PFSK-1 (cell line): ENCODE measurements around the gene MYRFL.

Source experiments
- FOXP2 ChIP-seq: optimal IDR thresholded peaks from 2 replicates; pipeline ENCODE3; 2011; ENCODE audit warnings: borderline replicate concordance, control low read depth, inconsistent platforms; ENCODE audit not compliant: insufficient read depth; ENCODE audit errors: extremely low read length, extremely low read depth
- POLR2AphosphoS5 ChIP-seq: IDR thresholded peaks from 2 replicates; pipeline ENCODE4 v1.6.1; 2012; ENCODE audit warnings: low read depth, mild to moderate bottlenecking, control low read depth, low read length, moderate library complexity
- SIN3A ChIP-seq: IDR thresholded peaks from 2 replicates; pipeline ENCODE4 v1.6.1; 2012; ENCODE audit warnings: mild to moderate bottlenecking, low read length, moderate library complexity, borderline replicate concordance; ENCODE audit not compliant: insufficient read depth
- TAF1 ChIP-seq: IDR thresholded peaks from 2 replicates; pipeline ENCODE4 v1.6.1; 2012; ENCODE audit warnings: low read length, control low read depth, borderline replicate concordance; ENCODE audit not compliant: insufficient read depth
- TF ChIP-seq, protein P1 (sequence below), 2 experiments: IDR thresholded peaks; 2 replicates each; pipeline versions ENCODE4 v1.6.1 to v1.8.0; 2011 to 2012; ENCODE audit warnings: low read depth in 2 of 2, low read length in 2 of 2, control low read depth in 1 of 2, inconsistent platforms in 1 of 2, mild to moderate bottlenecking in 1 of 2, moderate library complexity in 1 of 2; ENCODE audit not compliant: insufficient read depth in 1 of 2

Gene MYRFL

DNA sequence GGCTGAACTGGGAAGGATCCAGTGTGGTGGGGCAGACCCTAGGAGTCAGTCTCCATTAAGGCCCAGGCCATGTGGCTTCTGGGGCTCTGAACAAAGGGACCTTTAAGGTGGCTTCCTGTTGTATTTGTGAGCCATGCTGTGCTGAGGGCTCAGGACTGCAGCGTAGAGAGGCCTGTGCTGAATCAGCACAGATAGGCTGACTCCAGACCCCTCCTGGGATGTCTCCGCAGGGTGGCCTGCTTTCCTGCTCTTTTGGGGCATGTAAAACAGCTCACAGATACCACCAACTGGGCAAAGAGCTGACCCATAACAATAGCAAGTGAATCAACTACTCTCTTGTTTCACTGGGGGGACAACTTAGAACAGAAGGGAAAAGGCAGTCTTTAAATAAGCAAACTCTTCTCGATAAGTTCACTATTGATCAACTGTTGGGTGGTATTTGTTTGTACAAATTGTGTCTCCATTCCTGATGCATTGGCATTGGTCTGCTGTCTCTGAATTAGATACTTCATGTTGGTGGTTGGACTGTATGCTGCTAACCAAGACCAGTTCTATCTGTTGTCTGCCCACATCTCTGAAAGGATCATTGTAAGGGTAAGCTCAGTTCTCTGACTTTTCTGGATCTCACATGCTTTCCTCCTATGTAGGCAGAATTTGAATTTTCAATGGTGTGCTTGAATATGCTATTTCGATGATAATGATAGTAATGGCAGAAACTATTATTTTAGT, 71.8 kb downstream of the MYRFL start:
- TF ChIP-seq, protein P1, sequence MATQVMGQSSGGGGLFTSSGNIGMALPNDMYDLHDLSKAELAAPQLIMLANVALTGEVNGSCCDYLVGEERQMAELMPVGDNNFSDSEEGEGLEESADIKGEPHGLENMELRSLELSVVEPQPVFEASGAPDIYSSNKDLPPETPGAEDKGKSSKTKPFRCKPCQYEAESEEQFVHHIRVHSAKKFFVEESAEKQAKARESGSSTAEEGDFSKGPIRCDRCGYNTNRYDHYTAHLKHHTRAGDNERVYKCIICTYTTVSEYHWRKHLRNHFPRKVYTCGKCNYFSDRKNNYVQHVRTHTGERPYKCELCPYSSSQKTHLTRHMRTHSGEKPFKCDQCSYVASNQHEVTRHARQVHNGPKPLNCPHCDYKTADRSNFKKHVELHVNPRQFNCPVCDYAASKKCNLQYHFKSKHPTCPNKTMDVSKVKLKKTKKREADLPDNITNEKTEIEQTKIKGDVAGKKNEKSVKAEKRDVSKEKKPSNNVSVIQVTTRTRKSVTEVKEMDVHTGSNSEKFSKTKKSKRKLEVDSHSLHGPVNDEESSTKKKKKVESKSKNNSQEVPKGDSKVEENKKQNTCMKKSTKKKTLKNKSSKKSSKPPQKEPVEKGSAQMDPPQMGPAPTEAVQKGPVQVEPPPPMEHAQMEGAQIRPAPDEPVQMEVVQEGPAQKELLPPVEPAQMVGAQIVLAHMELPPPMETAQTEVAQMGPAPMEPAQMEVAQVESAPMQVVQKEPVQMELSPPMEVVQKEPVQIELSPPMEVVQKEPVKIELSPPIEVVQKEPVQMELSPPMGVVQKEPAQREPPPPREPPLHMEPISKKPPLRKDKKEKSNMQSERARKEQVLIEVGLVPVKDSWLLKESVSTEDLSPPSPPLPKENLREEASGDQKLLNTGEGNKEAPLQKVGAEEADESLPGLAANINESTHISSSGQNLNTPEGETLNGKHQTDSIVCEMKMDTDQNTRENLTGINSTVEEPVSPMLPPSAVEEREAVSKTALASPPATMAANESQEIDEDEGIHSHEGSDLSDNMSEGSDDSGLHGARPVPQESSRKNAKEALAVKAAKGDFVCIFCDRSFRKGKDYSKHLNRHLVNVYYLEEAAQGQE (IDR thresholded peaks at IDR 0.05; ENCODE audit: insufficient read depth in 1 of 2, low read depth in 2 of 2, low read length in 2 of 2): no peak
- TF ChIP-seq TAF1 (no peak), POLR2AphosphoS5 (no peak), SIN3A (no peak), FOXP2 (no peak)

- no peak for TF ChIP-seq SIN3A
- no peak for TF ChIP-seq FOXP2
- no peak for TF ChIP-seq POLR2AphosphoS5
- no peak for TF ChIP-seq TAF1
- TF ChIP-seq, protein P1 (IDR thresholded peaks at IDR 0.05; ENCODE audit: insufficient read depth in 1 of 2, low read depth in 2 of 2, low read length in 2 of 2): no peak
These were observed 72.7 kb downstream of the MYRFL start for GRCh38 chr12:69897744-69898143.

DNA sequence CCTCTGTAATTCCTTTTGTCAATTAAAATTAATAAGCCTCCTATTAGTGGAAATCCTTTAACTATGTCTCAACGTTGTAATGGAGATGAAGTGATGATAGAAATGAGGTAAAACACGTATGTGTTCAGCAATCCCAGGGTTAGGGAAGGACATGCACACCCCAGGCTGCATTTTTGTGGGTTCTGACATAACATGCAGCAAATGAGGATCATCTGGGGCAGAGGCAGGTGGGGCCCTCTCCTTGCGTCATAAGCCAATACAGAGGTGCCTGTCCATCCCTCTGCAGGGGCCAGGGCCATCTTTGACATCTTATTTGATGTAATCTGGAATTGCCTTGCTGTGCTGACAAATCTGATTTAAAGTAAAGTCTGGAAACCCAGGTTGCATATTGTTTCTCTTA, 73.2 kb downstream of the MYRFL start:
- no peak for TF ChIP-seq POLR2AphosphoS5
- TF ChIP-seq SIN3A: no peak
- TF ChIP-seq TAF1: no peak
- no peak for TF ChIP-seq FOXP2
- TF ChIP-seq, protein P1 (IDR thresholded peaks at IDR 0.05; ENCODE audit: insufficient read depth in 1 of 2, low read depth in 2 of 2, low read length in 2 of 2): no peak

DNA sequence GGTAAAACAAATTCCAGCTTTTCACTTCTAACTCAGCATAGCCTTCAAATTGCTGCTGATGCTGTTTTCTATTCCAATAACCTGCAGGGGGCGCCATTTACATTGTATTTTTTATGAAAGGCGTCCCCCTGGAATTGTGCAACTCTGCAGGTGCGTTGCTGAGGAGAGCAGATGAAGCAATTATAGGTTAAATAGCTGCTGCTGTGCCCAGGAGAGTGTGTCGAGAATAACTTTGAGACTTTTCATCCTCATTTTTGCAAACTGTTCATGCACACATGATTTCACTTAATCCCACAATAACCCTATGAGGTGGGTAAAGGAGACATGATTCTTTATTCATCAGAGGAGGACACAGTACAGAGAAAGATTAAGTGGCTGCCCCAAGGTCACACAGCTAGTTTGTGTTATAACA, 75.7 kb downstream of the MYRFL start:
- no peak for TF ChIP-seq TAF1
- TF ChIP-seq, protein P1 (IDR thresholded peaks at IDR 0.05; ENCODE audit: insufficient read depth in 1 of 2, low read depth in 2 of 2, low read length in 2 of 2): no peak
- TF ChIP-seq POLR2AphosphoS5: no peak
- no peak for TF ChIP-seq FOXP2
- no peak for TF ChIP-seq SIN3A

DNA sequence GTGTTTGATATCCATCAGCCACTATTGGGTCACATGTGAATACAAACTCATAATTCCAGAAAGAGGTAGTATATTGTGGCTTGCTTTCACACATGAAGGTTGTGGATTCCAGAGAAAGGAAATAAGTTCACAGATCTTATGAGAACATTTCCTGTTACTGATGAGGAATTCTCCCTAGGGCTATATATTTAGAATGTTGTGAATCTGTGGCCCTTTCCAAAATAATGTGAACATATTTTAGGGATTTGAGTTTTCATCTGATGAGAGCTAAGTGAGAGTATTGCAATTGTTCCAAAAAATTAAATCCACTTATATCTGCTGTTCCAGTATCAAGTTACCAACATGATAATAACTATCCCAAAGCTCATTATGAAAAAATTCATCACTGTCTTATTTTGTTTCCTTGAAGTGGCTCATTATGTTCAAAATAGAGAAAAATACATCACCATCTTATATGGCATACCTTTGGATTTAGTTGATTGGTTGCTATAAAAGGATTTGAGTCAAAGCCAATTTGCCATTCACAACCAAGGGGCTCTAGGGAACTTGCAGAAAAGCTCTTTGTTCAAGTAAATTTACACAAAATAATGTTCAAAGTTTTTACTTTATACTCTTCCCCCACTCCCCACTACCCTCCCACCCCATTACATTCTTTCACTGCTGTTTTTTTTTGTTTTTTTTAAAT, 76.3 kb downstream of the MYRFL start:
- TF ChIP-seq FOXP2: no peak
- TF ChIP-seq TAF1: no peak
- TF ChIP-seq, protein P1 (IDR thresholded peaks at IDR 0.05; ENCODE audit: insufficient read depth in 1 of 2, low read depth in 2 of 2, low read length in 2 of 2): no peak
- TF ChIP-seq SIN3A: no peak
- TF ChIP-seq POLR2AphosphoS5: no peak
